OCI-LY7 (cell line): ENCODE results near the gene GALNT10.

Source experiments
- CTCF ChIP-seq: fragments of 200-600 bp; sonication (generic); conservative IDR thresholded peaks from 2 replicates; pipeline ENCODE4 v1.5.1; 2014; ENCODE audit warnings: mild to moderate bottlenecking, antibody characterized with exemption, low read length, moderate library complexity, mixed read lengths
- EZH2phosphoT487 ChIP-seq: fragments of 200-600 bp; sonication (generic); IDR thresholded peaks from 2 replicates; pipeline ENCODE4 v1.6.1; 2018; ENCODE audit warnings: low read depth, borderline replicate concordance, mild to moderate bottlenecking, mixed run types, antibody characterized with exemption, low read length, moderate library complexity, mixed read lengths

GRCh38 chr5:154193701-154194121, 3.2 kb downstream of the GALNT10 start:
- TF ChIP-seq CTCF = no peak
- TF ChIP-seq EZH2phosphoT487 = no peak
